ENCODE measurements around the gene CLPTM1.
"Not testable (repeated sequence)": the region's sequence is repeated elsewhere in the genome, so short reads cannot be mapped to it uniquely, and the experiment has no call there.

The CLPTM1 gene

DNA sequence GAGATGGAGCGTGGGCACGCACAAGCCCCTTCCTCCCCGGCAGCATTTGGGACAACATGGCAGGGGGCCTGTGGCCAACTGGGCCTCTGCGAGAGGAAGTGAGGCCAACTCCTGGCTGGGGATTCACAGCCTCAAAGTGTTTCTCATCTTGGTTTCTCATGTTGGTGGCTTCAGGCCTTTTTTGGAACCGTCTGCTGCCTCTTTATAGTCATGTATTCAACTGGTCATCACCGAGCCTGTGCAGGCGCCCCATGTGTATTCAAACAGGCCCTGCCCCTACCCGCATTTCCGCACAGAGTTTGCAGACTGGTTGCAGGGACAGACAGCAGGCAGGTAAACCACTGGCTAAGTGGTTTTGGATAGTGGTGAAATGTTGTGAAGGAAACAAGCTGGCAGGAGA lies 28.8 kb downstream of the CLPTM1 start:
- DNase-seq: no peak

DNA sequence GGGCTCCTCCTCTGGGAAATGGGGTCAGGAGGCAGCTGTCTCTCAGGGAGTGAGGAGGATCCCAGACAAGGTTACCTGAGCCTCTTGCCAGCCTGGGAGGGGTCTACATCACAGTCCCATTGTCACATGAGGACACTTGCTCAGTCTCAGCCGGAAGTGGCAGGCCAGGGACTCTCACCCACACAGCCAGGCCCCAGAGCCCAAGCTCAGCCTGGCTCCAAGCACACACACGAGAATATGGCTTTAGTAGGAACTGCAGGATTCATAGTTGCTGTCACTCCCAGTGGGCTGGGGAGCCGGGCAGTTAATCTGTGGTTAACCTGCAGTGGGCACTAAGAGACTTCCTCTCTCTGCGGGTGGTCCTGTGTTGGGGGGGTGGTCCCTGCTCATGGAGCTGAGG lies 30.3 kb downstream of the CLPTM1 start:
- DNase-seq: no peak

DNA sequence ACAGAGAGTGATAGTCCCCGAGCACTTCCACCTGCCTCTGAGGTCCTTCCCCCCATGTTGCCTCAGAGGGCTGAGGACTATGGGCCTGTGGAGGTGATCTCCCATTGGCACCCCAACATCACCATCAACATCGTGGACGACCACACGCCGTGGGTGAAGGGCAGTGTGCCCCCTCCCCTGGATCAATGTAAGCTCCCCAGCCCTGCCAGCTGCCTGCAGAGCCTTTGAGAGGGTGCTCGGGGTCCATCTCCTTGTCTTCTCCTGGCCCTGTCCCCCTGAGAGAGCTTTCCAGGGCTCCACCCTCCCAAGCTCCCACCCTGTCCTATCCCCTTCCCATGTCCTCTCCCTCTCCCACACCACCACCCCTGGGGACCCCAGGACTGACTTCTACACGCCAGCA lies 31.2 kb downstream of the CLPTM1 start:
- no peak for DNase-seq

- no peak for DNase-seq
Observed at GRCh38 chr19:44987148-44987675, 32.0 kb downstream of the CLPTM1 start.

DNA sequence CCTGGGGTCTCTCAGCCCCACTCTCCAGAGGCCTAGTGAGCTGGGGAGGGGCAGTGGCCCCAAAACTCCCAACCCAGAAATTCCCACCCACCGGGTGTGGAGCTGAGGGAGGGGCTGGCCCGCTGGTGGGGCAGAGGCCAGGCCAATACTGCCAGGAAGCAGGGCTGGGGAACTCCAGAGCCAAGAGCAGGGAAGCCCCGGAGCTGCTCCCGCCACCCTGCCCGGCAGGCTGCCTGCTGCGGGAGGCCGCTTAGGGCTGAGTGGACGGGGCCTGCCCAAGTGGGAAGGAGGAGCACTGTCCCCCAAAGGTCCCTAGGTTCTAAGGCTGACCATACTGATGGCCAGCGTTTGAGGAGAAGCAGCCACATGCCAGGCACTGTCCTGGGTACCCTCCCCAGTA lies 33.1 kb downstream of the CLPTM1 start:
- no peak for DNase-seq

- DNase-seq: peak; percentile 73
Observed at GRCh38 chr19:44988896-44989556, 33.8 kb downstream of the CLPTM1 start.

GRCh38 chr19:44990459-44990858 lies 35.3 kb downstream of the CLPTM1 start:
- no peak for DNase-seq

GRCh38 chr19:44990966-44991365 lies 35.8 kb downstream of the CLPTM1 start:
- no peak for DNase-seq

- no peak for DNase-seq
Observed at GRCh38 chr19:44992336-44993163, 37.4 kb downstream of the CLPTM1 start.

DNA sequence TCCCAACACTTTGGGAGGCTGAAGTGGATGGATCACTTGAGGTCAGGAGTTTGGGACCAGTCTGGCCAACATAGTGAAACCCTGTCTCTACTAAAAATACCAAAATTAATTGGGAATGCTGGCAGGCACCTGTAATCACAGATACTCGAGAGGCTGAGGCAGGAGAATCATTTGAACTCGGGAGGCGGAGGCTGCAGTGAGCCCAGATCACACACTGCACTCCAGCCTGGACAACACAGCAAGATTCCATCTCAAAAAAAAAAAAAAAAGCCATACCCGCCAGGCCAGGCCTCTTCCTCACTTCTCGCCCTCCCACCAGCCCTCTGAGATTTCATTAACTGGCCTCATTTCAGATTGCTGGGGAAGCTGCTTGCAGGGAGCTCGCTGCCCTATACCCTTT lies 38.3 kb downstream of the CLPTM1 start:
- DNase-seq: no peak

GRCh38 chr19:44993926-44994537 lies 38.9 kb downstream of the CLPTM1 start:
- no peak for DNase-seq

- no peak for DNase-seq
Observed at GRCh38 chr19:44998025-44998424, 42.8 kb downstream of the CLPTM1 start.

DNA sequence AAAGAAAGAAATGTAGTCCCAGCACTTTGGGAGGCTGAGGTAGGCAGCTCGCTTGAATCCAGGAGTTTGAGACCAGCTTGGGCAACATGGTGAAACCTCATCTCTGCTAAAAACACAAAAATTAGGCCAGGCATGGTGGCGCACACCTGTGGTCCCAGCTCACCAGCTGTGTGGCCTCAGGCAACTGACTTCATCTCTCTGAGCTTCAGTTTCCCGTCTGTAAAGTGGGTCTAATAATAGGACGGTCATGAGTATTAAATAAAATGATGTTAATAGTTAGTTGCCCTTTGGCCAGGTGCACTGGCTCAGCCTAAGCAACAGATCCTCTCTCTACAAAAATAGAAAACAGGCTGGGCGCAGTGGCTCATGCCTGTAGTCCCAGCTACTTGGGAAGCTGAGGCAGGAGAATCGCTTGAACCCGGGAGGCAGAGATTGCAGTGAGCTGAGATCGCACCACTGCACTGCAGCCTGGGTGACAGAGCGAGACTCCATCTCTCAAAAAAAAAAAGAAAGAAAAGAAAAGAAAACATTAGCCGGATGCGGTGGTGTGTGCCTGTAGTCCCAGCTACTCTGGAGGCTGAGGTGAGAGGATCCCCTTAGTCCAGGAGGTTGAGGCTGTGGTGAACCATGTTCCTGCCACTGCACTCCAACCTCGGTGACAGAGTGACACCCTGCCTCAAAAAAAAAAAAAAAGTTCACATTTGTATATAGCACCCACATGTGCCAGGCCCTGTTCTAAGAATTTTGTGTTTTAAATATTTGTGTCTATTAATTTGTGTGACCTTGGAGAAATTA lies 44.1 kb downstream of the CLPTM1 start:
- DNase-seq: not testable (repeated sequence)

GRCh38 chr19:45000665-45001064 lies 45.5 kb downstream of the CLPTM1 start:
- not testable (repeated sequence) for DNase-seq

- DNase-seq: peak; percentile 97
Observed at GRCh38 chr19:45001087-45001739, 46.0 kb downstream of the CLPTM1 start, which contains the start of gene RELB. TSS of gene RELB (plus strand) at chr19:45001464. CDS start at chr19:45001580, 116 bp downstream.

DNA sequence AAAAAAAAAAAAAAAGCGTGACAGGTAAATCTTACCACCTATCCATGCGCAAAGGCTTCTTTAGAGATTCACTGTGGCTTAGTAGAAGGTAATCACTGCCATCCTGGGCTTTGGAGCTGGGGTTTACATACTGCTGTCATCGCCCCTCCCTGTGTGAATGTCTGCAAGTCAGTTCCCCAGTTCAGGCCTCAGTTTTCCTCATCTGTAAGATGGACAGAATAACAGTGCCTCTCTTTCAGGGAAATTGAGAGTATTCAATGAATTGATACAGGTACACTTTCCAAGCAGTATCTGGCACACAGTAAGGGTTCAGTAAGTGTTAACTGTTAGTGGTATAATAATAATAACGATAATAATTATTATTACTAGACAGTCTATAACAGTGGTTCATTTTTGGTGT lies 48.3 kb downstream of the CLPTM1 start:
- no peak for DNase-seq

DNA sequence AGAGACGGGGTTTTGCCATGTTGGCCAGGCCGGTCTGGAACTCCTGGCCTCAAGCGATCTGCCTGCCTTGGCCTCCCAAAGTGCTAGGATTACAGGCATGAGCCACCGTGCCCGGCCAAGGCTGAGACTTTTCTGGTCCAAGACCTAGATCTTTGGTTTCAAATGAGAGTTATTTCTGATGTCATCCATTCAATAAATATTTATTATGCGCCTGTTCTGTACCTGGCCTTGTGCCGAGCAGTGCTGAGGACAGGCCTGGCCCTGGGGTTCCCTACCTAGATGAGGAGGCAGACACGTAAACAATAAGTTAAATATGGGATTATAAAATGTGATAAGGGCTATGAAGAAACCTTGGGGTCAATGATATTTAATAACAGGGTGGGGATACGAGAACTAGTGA lies 50.6 kb downstream of the CLPTM1 start:
- DNase-seq: no peak

DNA sequence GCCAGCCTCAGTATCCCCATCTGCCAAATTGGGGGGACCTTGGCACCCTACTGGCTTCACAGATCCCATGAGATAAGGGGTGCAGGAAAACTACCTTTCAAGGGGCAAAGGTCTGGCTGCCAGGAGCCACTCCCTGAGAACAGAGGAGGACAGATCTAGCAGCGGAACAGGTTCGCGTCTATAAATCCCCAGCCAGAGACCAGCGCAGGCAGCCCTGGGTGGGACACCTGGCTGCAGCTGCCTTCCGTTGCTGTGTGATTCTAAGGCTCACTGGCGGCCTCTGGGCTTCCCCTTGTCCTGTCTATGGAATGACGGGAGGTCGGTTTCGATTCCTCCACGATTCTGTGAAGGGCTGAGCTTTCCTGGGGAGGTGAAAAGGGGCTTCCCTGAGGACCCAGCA lies 53.4 kb downstream of the CLPTM1 start:
- no peak for DNase-seq

- DNase-seq: no peak
Observed at GRCh38 chr19:45009625-45010255, 54.6 kb downstream of the CLPTM1 start.

DNA sequence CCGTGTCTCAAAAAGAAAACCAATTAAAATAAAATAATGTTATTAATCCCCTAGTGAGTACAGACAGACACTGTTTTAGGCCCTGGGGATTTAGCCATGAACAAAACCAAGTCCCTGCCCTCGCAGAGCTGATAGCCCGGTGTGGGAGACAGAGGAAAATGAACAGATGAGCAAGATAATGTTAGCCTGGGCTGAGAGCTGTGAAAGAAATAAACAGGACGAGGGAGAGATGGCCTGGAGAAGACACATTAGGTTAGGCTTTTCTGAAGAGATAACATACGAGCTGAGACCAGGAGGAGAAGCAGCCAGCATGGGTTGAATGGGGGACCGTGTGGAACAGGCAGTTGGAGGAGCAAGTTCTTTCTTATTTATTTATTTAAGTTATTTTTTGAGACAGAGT lies 55.1 kb downstream of the CLPTM1 start:
- DNase-seq: peak; percentile 30

DNA sequence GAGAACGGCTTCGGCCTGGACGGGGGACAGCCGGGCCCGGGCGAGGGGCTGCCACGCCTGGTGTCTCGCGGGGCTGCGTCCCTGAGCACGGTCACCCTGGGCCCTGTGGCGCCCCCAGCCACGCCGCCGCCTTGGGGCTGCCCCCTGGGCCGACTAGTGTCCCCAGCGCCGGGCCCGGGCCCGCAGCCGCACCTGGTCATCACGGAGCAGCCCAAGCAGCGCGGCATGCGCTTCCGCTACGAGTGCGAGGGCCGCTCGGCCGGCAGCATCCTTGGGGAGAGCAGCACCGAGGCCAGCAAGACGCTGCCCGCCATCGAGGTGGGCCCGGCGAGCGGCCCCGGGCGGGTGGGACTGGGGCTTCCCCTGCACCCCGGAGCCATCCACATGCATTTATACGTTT lies 56.8 kb downstream of the CLPTM1 start:
- DNase-seq: no peak

Measured in OCI-M1 (cell line).